GM19397 (cell line): ENCODE results near the gene GARIN5A.
"Not testable (repeated sequence)": the region's sequence is repeated elsewhere in the genome, so short reads cannot be mapped to it uniquely, and the experiment has no call there.

ENCODE experiments used
- ATAC-seq: cut with Tn5 transposase; IDR thresholded peaks from one replicate; pipeline ENCODE4 v1.9.1; 2021; ENCODE audit warnings: mild to moderate bottlenecking, moderate library complexity; ENCODE audit not compliant: unreplicated experiment

GARIN5A gene

DNA sequence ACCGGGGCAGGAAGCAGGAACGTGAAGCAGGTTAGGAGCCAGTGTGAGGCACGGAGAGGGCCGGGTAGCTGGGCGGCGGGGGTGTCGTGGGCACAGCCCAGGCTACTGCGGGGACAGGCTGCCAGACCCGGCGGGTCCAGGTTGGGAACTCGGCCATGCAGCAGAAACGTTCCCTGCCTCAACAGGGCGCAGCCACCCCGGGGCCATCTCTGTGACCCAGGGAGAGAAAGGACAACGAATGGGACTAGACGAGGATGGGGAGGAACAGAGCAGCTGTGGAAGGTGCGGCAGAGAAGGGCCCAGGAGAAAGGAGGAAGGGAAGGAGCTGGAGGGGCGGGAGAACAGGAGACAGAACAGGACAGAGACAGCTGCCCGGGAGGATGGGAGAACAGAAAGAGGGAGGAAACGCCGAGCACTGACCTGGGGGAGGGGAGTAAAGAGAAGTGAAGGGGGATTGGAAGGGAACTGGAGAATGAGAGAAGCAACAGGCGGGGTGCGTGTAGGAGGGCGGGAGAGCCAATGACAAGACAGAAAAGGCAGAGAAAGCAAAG is 12.9 kb upstream of the GARIN5A start:
- no peak for ATAC-seq

DNA sequence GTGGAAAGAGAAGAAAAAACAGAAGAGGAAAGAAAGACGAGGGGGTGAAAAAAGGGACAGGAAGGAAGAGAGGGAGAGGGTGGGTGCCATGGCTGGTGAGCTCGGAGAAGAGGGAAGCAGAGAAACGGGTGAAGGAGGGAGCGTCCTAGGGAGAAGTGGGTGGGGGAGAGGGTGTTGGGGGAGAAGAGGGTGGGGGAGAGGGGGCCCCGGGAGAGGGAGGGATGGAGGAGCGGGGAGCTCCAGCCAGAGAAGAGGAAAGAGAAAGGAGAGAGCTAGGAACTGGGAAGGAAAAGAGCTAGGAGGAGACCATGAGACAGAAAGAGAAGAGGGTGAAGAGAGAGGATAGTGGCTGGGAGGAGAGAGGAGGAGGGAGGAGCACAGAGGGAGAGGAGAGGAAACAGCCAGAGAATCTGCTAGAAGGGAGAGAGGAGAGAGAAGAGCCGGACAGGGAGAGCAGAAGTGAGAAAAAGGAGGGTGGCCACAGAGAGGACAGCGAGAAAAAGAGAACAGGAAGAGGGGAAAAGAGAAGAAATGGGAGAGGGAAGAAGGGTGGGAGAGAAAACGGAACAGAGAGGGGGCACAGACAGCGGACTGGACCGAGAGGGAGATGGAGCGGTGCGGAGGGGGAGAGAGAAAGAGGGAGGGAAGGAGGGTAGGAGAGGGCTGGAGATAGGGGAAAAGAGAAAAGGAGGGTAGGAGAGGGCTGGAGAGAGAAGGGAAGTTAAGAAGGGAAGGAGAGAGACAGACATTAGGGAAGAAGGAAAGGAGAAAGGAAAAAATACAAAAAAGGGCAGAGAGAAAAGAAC is 11.9 kb upstream of the GARIN5A start:
- no peak for ATAC-seq

DNA sequence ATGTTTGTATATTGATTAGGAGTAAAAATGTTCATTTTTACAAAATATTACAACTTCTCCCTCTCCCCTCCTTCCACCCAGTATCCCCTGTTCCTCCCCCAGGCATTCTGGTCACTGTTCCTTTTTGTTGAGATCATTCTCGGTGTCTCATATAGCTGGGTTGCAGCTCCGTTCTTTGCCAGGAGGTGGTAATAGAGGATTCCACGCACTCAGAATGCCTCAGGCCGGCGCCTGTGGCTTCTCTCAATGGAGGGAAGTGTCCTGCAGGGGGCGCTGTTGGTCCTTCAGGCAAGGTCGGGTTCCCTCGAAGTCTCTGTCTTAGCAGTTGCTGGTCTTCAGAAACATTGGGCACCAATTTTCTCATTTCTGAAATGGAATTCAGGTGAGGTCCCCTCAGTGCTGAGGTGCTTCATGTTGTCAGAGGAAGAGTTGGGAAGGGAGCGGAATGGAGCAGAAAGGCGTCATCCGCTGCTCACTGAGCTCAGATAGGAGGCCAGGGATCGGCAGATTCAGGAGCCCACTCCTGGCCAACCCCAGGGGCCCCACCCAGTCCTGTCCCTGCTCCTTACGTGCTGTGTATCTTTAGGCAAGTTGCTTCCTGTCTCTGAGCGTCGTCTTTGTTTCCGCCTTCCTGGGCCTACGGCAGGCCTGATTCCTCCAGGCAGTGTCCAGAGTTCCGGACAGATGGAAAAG is 10.3 kb upstream of the GARIN5A start:
- no peak for ATAC-seq

DNA sequence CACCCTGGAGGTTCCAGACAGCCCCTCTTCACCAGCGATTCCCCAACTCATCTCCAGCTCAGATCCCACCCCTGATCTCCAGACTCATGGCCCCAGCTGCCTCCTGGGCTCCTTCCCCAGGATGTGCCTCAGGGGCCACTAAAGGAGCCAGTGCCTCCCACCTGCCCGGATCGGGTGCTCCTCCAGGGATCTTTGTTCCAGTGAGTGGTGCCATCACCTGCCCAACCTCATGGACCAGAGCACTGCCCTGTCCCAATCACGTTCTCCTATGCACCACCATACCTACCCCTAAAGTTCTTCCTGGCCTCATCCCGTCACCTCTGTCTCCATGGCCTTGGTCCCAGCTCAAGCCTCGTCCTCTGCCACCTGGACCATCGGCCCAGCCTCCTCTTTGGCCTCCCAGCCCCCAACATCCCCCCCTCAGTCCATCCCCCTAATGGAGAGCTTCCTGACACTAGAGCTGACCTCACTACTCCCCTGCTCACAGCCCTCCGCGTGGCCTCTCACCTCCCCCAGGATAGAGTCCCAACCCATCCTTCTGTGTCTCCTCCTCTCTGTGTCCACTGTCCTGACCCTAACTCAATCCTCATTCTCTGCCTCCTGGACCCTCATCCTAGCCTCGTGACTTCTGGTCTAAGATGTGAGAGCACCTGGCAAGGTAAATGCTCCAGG is 8.8 kb upstream of the GARIN5A start:
- no peak for ATAC-seq

DNA sequence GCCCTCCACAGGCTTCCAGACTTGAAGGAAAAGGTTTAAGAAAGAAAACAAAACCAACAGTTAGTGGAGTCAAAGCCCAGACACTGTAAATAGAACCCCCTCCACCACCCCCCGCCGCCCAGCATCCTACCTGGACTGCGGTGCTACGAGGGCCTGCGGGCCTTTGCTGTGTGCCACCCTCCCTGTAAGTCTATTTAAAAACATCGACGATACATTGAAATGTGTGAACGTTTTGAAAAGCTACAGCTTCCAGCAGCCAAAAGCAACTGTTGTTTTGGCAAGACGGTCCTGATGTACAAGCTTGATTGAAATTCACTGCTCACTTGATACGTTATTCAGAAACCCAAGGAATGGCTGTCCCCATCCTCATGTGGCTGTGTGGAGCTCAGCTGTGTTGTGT is 6.3 kb upstream of the GARIN5A start:
- no peak for ATAC-seq

DNA sequence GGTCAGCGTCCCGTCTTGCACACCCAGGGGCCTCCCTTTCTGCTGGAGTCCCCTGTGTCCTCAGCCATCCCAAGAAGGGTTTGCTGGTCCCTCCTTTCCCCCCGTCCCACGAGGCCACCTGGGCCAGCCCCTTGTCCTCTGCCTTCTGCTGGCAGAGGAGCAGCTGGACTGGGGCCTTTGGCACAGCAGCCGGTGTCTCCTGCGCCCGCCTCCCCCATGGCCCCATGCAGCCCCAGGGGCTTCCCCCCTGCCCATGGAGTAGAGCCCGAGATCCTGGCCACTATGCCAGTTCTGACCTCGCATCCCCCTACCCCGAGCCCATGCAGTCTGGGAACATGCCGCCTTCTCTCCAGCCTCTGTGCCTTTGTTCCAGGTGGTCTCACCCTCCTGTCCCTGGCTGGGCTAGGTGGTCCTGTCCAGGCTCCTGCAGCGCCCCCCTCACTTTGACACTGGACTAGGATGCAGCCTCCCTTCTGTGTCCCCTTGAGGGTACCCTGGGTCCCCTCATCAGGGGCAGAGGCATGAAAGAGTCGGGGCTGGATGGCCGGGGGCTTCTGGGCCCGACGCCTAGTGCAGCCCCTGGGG is 5.7 kb upstream of the GARIN5A start:
- no peak for ATAC-seq

DNA sequence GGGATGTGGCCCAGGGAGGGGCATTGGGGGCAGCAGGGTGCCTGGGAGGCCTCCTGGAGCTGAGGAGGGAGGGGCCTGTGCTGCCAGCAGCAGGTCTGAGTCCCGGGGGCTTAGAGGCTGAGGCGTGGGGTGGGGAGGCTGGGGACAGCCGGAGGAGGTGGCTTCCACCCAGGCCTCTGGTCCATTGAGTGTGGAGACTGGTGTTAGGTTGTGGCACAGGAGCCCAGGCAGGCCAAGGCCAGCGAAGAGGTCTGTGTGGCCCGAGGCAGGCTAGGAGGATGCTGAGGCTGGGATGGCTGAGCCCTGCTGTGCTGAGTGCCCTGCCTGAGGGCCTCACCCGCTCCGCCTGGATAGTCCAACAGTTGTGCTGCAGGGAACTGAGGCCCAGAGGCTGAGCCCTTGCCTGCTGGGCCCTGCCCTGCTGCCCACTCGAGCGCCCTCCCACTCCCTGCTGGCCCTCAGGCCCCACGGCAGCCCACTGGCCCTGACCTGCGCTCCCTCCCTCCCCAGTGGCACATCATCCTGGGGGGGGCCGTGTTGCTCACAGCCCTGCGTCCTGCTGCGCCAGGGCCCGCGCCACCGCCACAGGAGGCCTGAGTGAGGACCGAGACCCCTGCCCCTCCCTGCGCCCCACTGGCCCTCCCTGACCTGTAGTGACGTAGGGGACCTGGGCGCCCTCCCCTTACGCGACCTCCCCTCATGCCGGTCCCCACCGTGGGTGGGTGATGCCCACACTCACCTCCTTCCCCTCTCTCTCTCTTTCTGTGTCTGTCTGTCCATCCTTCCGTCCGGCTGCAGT is 4.9 kb upstream of the GARIN5A start:
- ATAC-seq = no peak

DNA sequence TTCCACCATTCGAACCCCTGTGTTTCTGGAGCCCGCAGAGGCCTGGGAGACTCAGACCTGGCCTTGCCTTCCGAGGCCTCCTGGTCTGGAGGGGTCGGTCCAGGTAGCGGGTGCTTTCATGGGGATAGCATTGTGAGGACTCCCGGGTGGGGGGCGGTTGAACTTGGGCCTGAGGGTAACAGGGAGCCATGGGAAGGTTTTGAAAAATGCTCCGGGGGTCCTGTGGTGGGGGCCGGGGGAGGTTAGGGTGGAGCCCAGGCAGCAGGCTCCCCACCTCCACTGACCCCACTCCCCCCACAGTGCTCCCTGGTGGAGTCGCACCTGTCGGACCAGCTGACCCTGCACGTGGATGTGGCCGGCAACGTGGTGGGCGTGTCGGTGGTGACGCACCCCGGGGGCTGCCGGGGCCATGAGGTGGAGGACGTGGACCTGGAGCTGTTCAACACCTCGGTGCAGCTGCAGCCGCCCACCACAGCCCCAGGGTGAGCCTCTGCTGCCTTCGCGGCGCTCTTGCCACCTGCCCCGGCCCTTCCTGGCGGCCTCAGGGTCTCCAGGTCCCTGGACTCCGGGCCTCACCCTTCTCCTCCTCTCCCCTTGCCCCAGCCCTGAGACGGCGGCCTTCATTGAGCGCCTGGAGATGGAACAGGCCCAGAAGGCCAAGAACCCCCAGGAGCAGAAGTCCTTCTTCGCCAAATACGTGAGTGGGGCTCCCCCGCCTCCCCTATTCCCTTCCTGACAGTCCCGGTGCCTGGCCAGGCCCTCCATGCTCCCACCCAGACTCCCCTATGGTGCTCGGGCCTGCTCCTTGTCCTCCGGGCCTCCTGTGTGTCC is 3.8 kb upstream of the GARIN5A start:
- no peak for ATAC-seq

DNA sequence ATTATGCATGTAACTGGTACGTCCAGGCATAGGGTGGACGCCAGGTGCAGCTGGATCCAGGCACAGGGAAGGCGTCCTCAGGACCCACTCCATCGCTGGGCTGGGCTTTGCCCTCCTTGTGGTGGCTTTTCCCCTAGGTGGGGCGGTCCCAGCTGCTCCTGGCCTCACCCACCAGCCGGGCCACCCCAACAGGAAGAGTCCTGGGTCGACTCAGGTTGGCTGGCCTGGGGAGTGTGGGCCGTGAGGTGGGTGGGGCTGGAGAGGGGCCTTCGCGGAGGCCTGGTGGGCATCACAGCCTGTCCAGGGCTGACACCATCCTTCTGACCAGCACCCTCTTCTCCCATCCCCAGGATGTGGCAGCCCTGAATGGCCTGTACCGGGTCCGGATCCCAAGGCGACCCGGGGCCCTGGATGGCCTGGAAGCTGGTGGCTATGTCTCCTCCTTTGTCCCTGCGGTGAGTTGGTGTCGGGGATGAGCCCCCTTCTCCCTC is 3.2 kb upstream of the GARIN5A start:
- no peak for ATAC-seq

DNA sequence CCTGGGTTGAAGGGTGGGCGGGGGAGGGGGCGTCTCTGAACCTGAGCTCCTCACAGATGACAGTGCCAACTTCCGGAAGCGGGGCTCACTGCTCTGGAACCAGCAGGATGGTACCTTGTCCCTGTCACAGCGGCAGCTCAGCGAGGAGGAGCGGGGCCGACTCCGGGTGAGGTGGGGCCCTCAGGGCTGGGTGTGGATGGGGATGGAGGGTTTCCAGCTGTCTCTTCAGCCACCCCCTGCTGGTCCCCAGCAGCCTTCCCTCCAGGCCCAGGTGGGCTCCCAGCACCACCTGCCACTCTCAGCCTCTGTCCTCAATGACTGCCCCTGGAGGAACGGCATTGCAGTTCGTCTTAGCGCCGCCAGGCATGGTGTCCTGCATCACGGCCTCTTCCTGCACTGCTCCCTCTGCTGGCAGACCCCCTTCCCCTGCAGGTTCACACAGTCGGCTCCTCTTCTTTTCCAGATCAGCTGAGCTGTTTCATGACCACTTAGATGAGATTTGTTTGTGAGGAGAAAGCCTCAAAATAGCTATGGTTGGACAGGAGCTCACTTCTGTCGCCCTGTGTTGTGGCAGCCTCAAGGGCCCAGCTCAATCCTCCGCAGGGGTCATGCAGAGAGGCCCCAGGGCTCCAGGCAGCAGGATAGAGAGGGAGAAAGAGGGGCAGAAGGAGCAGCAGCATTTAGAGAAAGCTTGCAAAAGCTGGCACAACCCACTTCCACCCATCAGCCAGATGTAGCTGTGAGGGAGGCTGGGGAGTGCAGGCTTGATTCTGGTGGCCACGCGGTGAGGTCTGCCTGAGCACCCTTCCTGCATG is 2.5 kb upstream of the GARIN5A start:
- no peak for ATAC-seq

DNA sequence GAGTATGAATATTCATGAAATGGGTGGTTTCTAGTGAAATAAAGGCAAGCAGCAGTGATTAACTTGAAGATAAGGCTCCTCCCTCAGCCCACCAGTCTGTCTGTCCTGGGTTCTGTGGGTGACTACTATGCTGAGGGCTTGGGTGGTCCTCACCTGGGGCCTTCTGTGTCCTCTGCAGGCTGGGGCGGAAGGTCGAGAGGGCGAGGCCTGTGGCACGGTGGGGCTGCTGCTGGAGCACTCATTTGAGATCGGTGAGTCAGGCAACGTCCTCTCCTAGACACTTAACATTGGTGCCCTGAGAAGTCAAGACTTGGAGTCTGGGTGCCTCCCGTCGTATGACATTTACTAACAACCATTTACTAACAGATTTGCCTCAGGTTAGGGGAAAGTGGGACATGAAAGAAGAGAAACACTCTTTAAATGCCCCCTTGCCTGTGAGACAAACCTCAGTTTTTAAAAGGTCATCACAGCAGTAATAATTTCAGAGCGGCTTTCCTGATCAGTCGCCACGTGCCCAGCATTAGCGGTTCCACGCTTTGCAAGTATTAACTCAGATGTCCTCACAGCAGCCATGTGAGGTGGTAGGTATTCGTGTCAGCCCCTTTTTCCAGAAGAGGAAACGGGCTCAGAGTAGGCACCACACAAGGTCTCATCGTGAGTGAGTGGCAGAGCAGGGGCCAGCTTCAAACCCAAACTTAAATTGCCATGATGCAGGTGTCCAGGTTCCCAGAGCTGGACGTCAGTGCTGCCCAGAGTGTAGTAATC is 1.3 kb upstream of the GARIN5A start:
- ATAC-seq = no peak

DNA sequence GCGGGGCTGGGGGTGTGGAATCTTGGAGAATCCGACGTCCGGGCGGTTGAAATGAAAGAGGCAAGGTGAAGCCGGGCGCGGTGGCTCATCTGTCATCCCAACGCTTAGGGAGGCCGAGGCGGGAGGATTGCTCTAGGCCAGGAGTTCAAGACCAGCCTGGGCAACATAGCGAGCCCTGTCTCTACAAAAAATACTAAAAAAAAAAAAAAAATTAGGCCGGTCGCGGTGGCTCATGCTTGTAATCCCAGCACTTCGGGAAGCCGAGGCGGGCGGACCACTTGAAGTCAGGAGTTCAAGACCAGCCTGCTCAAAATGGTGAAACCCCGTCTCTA is 225 bp upstream of the GARIN5A start:
- no peak for ATAC-seq

DNA sequence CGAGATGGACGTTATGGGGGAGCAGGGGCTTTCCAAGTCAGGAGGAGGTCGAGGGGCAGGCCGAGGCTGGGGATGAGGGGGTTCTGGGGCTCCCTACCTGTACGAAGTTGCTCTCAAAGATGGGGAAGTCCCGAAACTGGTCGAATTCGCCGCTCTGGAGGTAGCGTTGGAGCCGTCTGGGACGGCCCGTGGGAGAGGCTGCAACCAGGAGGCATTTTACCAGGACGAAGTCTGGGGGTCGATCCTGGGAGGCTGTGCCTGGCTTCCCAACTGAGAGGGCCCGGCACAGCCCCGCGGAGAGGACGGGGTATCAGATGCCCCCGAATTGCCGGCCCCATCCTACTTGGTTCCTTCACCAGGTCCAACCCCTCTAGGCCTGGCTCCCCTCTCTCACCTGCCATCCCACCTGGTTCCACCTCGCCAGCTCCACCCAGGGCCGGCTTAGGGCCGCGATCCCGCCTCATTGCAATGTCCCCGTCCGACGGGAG is 868 bp downstream of the GARIN5A start:
- ATAC-seq = no peak

DNA sequence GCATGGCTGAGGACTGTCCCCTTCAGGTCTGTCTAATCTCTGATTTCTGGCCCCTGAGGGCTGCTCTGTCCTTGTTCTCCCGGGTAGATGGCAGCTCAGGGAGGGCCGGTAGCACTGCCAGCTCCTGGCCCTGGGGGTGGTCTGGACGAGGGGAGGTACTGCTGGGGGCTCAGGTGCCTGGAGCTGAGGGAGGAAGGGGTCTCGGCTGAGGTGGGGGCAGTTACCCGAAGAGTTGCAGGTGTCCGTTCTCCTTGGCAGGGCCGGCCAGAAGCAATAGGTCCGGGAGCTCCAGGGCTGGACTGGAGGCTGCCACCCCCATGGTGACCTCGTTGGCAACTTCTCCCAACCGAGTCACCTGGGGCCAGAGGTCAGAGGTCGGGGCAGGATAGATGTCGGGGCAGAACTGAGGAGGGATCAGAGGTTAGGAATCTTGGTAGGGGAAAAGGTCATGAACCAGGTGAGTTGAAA is 1.5 kb downstream of the GARIN5A start:
- ATAC-seq = no peak

DNA sequence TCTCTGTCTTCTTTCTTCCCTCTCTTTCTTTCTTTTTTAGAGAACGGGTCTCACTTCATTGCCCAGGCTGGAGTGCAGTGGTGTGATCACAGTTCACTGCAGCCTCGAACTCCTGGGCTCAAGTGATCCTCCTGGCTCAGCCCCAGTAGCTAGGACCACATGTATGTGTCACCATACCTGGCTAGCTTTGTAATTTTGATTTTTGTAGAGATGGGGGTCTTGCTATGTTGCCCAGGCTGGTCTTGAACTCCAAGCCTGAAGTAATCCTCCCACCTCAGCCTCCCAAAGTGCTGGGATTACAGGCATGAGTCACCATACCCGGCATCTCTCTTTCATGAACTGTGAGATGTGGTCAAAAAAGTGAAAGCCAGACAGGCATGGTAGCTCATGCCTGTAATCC is 3.3 kb downstream of the GARIN5A start:
- ATAC-seq = not testable (repeated sequence)

DNA sequence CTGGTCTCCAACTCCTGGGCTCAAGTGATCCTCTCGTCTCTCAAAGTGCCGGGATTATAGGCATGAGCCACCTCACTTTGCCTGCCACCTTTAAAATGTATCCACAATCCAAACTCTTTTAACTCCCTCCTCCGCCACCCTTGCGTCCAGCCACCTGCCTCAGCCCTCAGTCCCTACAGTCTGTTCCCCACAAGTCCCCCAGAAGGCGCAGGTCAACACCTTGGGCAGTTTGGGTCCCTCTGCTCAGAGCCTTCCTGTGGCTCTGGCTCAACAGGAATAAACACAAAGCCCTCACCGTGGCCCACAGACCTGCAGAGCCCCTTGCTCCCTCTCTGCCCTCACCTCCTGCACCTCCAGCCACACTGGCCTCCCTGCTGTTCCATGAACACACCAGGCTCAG is 7.8 kb downstream of the GARIN5A start:
- ATAC-seq = no peak

DNA sequence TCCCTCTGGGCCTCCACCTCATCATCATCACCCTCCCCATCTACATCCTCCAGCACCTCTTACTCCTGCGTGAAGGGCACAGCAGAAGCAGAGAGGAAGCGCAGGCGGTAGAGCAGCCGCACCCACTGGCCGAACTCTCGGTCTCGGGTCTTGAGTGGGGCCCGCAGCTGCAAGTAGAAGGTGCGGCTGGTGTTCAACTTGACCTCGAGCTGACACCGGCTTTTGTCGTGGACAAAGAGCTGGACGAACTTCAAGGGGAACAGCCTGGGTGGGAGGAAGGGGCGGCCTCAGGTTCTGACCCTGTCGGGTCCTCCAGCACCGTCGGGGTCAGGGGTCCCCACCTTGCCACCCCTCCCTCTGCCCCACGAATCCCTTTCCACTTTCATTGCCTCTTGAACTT is 9.1 kb downstream of the GARIN5A start:
- ATAC-seq = no peak

DNA sequence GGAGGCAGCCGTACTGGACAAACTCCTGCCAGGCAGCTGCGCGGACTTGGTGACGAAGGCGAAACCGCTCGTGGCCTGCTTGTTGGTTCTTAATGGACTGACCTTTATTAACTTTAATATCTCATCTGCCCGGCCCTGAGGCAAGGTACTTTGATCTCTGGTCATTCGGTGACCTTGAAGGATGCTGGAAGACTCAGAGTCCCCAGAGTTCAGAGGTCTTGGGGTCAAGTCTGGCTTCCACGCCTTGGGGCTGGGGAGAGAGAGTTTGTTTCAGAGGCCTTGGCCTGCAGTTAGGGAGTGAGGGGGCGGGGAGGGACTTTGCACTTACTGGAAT is 10.0 kb downstream of the GARIN5A start:
- ATAC-seq = no peak
